Esophagus squamous epithelium (tissue), 5 donors: Measurements from ENCODE around the gene PTPN5. TPM values are rescaled to one million over a fixed set of nuclear protein-coding genes. Genes with fewer than 3 reads are reported as not detected.

ENCODE experiments used
- DNase-seq: peaks from one replicate; lab custom pipeline; 2025; lab: John Stamatoyannopoulos, UW
- H3K27ac ChIP-seq, 4 donors: fragments of 200-600 bp; sonication (generic); one replicate each; pipeline ENCODE4 v1.5.1; 2016 to 2019; ENCODE audit warnings: mild to moderate bottlenecking in 1 of 4
- H3K27me3 ChIP-seq, 4 donors: fragments of 200-600 bp; sonication (generic); 1 replicate in 3 of 4; 2 replicates in 1 of 4; pipeline versions ENCODE4 v1.5.1 to v1.6.0; 2017 to 2021; ENCODE audit warnings: antibody characterized with exemption in 1 of 4
- H3K36me3 ChIP-seq, 3 donors: fragments of 200-600 bp; sonication (generic); one replicate each; pipeline ENCODE4 v1.5.1; 2016 to 2019
- H3K4me1 ChIP-seq, 3 donors: fragments of 200-600 bp; sonication (generic); one replicate each; pipeline ENCODE4 v1.5.1; 2017 to 2019
- H3K4me3 ChIP-seq, 4 donors: fragments of 200-600 bp; sonication (generic); 1 replicate in 3 of 4; 2 replicates in 1 of 4; pipeline ENCODE4 v1.5.1; 2016 to 2019; ENCODE audit warnings: mild to moderate bottlenecking in 2 of 4, moderate library complexity in 1 of 4
- H3K9me3 ChIP-seq, 3 donors: fragments of 200-600 bp; sonication (generic); one replicate each; pipeline ENCODE4 v1.5.1; 2016 to 2019
- POLR2A ChIP-seq, 4 donors: fragments of 450-650 bp; IDR thresholded peaks; one replicate each; pipeline ENCODE4 v1.6.1; 2017; ENCODE audit warnings: antibody characterized with exemption in 4 of 4, mild to moderate bottlenecking in 4 of 4, moderate library complexity in 3 of 4
- WGBS, 2 donors: methylation state at CpG; one replicate each; pipeline ENCODE4 v1.1.5; 2018; 5-methylcytosine and 5-hydroxymethylcytosine counted together
- intact Hi-C: fragments of 100-400 bp; cut with DNase I; formaldehyde crosslinking; loops from one replicate; pipeline ENCODE4 v1.15.0; 2022
- total RNA-seq, 4 donors: library from RNA; depleted of rRNA; stranded (reverse); fragments of >200 nt; gene quantifications; one replicate each; pipeline ENCODE4 v1.1.0, GENCODE V29; 2016
- TF ChIP-seq, protein P1 (sequence below), 6 experiments: fragments of 450-650 bp in 4 of 6; fragments of 200-600 bp in 2 of 6; sonication (generic) in 2 of 6; IDR thresholded peaks; one replicate each; pipeline ENCODE4 v1.5.1; 2016 to 2019; ENCODE audit warnings: antibody characterized with exemption in 6 of 6, mild to moderate bottlenecking in 4 of 6, moderate library complexity in 4 of 6
- donor health status: DM: yes; HTN: yes; CAD: no.

The PTPN5 gene
- total RNA-seq, 4 donors from 2014 or later, result 0.18 to 0.95 (median 0.58) TPM

DNA sequence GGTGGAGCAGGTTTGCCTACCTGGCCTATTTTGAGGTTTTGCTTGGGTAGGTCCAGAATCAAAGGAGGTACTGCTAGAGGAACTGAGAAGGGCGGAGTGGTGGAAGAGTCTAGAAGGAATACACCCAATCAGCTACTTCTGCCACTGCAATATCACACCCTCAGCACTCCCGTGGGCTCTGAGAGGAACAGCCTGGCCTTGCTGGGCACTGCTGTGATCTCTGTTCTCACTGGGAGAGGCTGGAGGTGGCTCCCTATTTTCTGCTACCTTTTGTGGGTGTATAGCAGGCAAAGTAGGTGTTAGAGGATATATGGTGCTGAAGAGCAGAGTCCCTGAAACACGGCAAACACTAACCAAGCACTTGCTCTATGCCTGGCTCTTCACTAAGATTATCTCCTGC lies 40.7 kb downstream of the PTPN5 start:
- Histone ChIP-seq H3K4me3 (no peak overlapping the region), H3K27me3 (no peaks in the 10 kb centered on the region), H3K27ac (no peak overlapping the region), H3K9me3 (no peaks in the 10 kb centered on the region), H3K4me1 (peaks cover 0 to 18% (median 11%) of the 10 kb centered on the region in 3 donors), H3K36me3 (no peaks in the 10 kb centered on the region)
- intact Hi-C loops, result no loop called here
- TF ChIP-seq, protein P1, sequence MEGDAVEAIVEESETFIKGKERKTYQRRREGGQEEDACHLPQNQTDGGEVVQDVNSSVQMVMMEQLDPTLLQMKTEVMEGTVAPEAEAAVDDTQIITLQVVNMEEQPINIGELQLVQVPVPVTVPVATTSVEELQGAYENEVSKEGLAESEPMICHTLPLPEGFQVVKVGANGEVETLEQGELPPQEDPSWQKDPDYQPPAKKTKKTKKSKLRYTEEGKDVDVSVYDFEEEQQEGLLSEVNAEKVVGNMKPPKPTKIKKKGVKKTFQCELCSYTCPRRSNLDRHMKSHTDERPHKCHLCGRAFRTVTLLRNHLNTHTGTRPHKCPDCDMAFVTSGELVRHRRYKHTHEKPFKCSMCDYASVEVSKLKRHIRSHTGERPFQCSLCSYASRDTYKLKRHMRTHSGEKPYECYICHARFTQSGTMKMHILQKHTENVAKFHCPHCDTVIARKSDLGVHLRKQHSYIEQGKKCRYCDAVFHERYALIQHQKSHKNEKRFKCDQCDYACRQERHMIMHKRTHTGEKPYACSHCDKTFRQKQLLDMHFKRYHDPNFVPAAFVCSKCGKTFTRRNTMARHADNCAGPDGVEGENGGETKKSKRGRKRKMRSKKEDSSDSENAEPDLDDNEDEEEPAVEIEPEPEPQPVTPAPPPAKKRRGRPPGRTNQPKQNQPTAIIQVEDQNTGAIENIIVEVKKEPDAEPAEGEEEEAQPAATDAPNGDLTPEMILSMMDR (IDR thresholded peaks at IDR 0.05), result no peak
- no peak for TF ChIP-seq POLR2A (IDR thresholded peaks at IDR 0.05)
- WGBS, 2 donors, result 69 to 87% methylated on average over 3 of the region's 3 CpGs
- no peak for DNase-seq

DNA sequence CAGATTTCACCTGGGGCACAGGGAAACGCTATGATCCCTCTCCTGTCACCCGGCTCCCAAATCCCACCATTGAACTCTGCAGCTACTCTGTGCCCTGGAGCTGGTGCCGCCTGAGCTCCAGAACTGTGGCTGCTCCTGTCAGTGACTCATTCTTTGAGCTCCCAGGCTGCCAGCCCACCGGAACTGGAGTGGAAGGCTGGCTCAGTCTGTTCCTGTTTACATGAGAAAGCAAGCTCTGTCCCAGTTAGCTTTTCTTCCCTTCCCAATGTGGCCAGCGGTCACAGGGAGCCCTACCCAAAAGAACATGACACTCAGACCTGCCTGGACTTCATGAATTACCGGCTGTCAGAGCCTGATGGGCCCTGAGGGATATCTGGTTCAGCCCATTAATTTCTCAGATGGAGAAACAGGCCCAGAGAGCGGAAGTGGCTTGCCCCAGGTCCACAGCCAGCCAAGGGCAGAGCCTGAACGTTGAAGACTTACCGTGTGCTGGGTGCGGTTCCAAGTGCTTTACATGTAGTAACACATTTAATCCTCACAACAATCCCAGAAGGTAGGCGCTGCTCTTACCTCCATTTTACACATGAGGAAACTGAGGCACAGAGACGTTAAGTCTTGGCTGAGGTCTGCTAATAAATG lies 41.8 kb downstream of the PTPN5 start:
- H3K36me3 ChIP-seq, result no peaks in the 10 kb centered on the region
- H3K9me3 ChIP-seq, result no peaks in the 10 kb centered on the region
- H3K4me1 ChIP-seq, result peaks cover 0 to 18% (median 11%) of the 10 kb centered on the region in 3 donors
- peak overlapping the region in 3 of 4 donors; percentile 64 to 68 (median 65) for H3K27ac ChIP-seq
- TF ChIP-seq, protein P1 (IDR thresholded peaks at IDR 0.05), result peak in 1 of 6 experiments; percentile 10
- TF ChIP-seq POLR2A (IDR thresholded peaks at IDR 0.05), result no peak
- intact Hi-C loops, result no loop called here
- H3K27me3 ChIP-seq, result no peaks in the 10 kb centered on the region
- H3K4me3 ChIP-seq, result no peak overlapping the region
- WGBS, 2 donors, result 33 to 69% methylated on average over 5 to 8 of the region's 12 CpGs
- DNase-seq, result no peak

DNA sequence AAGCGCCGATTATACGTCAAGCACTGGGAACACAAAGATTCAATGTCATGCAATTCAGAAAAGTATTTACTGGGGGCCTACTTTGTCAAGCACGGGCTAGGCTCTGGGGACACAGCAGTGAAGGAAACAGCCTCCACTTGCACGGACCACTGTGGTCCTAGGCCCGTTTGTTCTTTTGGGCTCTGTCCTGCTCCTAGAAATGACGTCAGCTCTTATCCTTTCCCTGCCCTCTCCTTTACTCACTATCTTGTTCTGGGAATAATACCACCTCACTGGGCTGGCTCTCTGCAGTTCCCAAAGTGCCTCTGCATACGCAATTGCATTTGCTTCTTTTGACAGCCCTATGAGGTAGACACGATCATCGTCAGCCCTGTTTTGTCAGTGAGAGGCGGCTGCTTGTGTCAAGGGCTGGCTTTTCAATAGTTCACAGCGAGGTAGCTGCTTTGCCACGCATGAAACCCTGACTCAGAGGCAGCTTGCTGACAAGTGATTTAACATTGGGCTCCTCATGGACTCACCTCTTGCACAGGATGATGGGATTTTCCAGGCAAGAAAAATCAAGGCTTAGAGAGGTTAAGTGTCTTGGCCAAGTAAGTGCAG lies 42.7 kb downstream of the PTPN5 start:
- Histone ChIP-seq H3K27me3 (no peaks in the 10 kb centered on the region), H3K4me3 (no peak overlapping the region), H3K36me3 (no peaks in the 10 kb centered on the region), H3K27ac (no peak overlapping the region), H3K4me1 (peaks cover 0 to 18% (median 11%) of the 10 kb centered on the region in 3 donors), H3K9me3 (no peaks in the 10 kb centered on the region)
- TF ChIP-seq POLR2A (IDR thresholded peaks at IDR 0.05), result no peak
- WGBS, 2 donors, result 77 to 80% methylated on average over 11 to 13 of the region's 13 CpGs
- DNase-seq, result no peak
- intact Hi-C loops, result no loop called here

DNA sequence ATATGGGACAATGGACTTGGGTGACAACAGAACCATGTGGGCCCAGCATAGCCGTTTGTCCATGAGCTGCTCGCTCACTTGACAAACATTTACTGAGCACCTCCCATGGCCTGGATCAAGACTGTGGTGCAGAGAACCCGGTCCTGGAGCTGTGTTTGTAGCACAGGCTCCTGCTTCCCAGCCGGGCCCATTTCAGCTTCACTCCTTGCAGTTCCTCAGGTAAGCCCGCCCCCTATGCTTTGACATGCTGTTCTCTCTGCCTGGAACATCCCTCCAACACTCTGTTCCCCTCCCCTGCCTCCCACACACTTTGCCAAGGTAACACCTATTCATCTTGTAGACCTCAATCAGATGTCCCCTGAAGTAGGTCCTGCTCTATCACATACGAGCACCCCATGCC lies 46.3 kb downstream of the PTPN5 start:
- TF ChIP-seq POLR2A (IDR thresholded peaks at IDR 0.05), result no peak
- TF ChIP-seq, protein P1 (IDR thresholded peaks at IDR 0.05), result no peak
- no peak for DNase-seq
- Histone ChIP-seq H3K27me3 (no peaks in the 10 kb centered on the region), H3K4me1 (peaks cover 0 to 14% (median 11%) of the 10 kb centered on the region in 3 donors), H3K9me3 (no peaks in the 10 kb centered on the region), H3K4me3 (no peak overlapping the region), H3K36me3 (no peaks in the 10 kb centered on the region), H3K27ac (no peak overlapping the region)
- intact Hi-C loops, result no loop called here
- 68 to 77% methylated on average over 6 of the region's 6 CpGs for whole genome bisulfite sequencing, 2 donors

DNA sequence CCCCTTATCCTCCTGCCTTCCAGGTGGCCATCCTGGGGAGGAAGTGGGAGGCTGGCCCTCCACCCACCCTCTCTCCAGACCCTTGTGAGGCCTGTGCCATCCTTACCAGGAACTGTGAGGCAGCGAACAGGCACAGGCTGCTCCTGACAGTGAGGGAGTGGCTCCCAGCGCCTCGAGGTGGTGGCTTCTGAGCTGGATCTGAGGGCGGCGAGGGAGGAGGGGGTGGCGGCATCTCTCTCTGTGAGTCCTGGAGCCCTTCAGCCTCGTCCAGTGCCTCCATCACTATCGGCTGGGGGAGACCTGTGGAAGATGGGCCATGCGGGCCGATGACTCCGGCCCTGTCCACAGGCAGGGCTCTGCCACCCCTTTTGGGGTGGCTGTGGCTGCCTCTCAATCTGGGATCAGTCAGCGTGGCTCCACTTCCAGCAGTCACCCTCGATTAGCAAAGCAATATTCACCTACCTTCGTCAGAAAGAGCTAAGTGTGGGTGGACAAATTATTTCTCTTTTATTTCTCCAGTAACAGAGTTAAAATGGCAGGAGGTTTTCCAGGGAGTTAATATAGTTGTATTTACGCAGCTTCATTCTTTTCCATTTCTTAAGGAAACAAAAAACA lies 47.6 kb downstream of the PTPN5 start:
- Histone ChIP-seq H3K4me3 (no peak overlapping the region), H3K27ac (no peak overlapping the region), H3K36me3 (no peaks in the 10 kb centered on the region), H3K4me1 (peaks cover 0 to 1% (median 0%) of the 10 kb centered on the region in 3 donors), H3K9me3 (no peaks in the 10 kb centered on the region), H3K27me3 (no peaks in the 10 kb centered on the region)
- TF ChIP-seq POLR2A (IDR thresholded peaks at IDR 0.05), result no peak
- TF ChIP-seq, protein P1 (IDR thresholded peaks at IDR 0.05), result no peak
- intact Hi-C loops, result no loop called here
- no peak for DNase-seq
- WGBS, 2 donors, result 71 to 74% methylated on average over 4 to 9 of the region's 15 CpGs
